ENCODE data around the gene TXNDC11.

The TXNDC11 gene

DNA sequence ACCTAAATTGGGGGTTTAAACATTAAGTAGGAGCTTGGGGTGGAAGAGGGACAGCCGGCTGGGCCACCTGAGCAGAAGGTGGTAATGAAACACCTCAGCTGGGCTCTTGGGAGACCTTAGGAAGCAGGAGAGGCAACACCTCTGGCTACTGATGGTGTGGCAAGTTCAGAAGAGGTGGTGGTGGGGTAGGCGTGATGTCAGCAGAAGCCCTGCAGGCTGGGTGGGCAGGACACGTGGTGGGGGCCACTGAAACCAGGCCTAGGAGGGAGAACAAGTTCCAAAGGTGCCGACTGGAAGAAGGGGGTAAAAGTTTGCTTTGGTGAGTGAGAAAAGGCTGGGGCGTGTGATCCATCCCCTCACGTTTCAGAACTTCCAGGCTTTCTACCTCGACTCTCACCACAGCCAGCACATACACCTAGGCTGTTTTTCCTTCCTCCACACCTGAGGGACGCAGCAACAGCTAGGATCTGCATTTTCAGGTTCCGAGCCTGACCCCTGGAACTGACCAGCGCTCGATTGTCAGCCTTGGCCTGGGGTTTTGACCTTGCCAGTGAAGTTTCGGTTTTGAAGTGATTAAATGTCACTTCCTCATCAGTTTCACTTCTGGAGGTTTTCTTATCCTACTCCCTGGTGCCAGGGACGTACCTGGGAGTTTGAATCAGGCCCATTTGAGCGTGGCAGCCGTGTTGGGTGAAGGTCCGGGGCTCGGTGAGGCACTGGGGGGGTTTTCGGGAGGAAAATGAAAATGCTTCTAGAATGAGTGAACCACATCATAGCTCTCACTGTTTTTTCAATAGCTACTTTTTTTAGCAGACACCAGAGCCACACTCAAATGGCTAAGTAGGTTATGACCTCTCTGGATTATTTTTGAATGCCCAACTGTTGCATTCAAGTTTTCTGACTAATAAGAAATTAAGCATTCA is 64.4 kb downstream of the TXNDC11 start:
- peak in 3 of 10 donors; percentile 23 to 65 (median 34) for DNase-seq
- intact Hi-C loops (cut with DNase I): loop anchor here (5.0 kb wide), 1 partner anchor 64 kb away; the partner anchor contains the start of gene TXNDC11

DNA sequence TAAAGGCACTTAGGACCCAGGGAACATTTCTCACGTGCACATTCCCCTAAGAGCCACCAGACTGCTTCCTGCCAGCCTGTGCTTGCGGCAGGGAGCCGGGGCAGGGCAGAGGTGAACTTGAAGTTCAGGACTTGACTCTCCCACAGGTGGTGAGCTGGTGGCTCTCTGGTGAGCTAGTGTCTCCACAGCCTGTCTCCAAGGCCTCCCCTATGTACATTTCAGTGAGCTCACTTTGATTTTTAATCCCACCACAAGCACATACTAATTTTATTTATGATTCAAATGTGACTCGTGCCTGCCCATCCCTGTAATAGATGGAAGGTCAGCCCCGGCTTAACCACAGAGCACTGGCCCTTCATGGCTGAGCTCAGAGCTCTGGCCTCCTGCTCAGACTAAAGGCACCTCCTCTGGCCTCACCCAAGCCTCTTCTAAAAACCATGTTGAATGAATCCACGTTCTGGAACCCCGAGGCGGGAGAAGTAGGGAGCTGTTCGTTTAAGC is 65.2 kb downstream of the TXNDC11 start:
- intact Hi-C loops (cut with DNase I): loop anchor here (5.0 kb wide), 1 partner anchor 65 kb away; the partner anchor contains the start of gene TXNDC11
- peak in 4 of 10 donors; percentile 0 to 61 (median 46) for DNase-seq

DNA sequence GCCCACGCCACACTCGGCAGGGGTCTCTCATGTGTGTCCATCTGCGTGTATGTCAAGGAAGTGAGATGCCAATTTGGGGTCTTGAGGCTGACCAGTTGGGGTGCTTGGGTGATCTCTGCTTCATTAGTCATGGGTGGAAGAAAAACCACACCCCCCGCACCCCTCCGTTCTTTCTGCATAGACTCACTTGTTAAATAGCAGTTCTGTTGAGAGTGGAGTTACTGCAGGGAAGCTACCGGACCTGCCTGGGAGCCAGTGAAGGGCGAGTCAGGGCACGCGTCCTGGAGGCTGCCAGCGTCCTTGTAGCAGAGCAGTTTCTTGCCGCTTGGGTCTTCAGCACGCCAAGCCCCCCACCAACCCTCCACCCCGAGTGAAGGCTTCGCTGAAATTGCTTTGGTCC is 65.9 kb downstream of the TXNDC11 start:
- intact Hi-C loops (cut with DNase I): loop anchor here (5.0 kb wide), 1 partner anchor 66 kb away; the partner anchor contains the start of gene TXNDC11
- peak in 2 of 10 donors; percentile 48 to 75 for DNase-seq

DNA sequence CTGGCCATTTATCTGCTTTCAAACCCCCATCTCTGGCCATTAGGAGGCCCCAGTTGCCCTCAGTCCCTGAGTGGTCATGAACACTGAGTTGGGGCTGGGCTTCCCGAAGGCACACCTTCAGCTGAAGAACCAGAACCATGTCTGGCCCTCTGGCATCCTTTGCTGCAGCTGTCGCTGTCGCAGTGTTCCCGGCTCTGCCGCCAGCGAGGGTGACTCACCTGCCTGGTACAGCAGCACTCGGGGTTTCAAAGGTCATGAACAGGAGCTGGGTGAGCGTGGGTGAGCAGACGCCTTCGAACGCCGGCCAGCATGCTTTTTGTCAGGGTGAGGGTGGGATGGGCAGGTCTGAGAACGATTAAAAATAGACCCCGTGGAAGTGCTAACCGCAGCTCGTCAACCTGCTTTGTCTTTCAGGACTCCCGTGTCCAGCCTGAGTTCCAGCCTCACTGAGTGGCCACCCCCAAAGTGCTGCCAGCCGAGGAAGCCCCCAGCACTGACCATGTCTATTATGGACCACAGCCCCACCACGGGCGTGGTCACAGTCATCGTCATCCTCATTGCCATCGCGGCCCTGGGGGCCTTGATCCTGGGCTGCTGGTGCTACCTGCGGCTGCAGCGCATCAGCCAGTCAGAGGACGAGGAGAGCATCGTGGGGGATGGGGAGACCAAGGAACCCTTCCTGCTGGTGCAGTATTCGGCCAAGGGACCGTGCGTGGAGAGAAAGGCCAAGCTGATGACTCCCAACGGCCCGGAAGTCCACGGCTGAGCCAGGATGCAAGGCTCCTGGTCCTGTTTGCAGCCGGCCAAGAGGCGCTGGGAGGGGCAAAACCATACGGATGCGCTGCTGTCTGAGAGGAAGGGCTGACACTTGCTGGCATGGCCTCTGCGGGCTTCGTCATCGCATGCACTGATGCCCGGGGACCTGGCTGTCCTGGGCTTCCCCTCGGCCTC is 66.8 kb downstream of the TXNDC11 start:
- peak in 5 of 10 donors; percentile 38 to 93 (median 85) for DNase-seq
- intact Hi-C loops (cut with DNase I): loop anchor here (5.0 kb wide), 1 partner anchor 66 kb away; the partner anchor contains the start of gene TXNDC11

DNA sequence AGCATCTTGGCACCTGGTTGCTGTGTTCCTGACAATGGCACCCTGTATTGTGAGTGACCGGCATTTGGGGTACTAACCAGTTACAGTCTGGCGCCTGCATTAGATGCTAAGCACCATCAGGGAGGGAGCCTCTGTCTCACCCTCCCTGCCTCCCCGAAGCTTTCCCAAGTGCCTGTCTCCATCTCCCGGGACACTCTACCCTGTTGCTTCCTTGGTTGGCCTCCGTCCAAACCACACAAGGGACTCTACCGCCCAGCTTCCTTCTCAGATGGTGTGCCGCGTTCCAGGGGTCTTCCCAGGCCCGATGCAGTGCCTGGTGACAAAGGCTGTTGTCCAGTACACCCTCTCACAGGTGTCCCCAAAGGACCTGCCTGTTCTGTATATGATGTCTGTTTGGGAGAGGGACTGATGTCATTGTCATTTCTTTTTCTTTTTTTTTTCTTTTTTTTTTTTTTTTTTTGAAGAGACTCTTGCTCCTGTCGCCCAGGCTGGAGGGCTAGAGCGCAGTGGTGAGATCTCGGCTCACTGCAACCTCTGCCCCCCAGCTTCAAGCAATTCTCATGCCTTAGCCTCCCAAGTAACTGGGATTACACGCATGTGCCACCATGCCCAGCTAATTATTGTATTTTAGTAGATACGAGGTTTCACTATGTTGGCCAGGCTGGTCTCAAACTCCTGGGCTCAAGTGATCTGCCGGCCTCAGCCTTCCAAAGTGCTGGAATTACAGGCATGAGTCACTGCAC is 67.7 kb downstream of the TXNDC11 start:
- DNase-seq: peak in 2 of 10 donors; percentile 52 to 74
- intact Hi-C loops (cut with DNase I): loop anchor here (5.0 kb wide), 1 partner anchor 67 kb away; the partner anchor contains the start of gene TXNDC11

DNA sequence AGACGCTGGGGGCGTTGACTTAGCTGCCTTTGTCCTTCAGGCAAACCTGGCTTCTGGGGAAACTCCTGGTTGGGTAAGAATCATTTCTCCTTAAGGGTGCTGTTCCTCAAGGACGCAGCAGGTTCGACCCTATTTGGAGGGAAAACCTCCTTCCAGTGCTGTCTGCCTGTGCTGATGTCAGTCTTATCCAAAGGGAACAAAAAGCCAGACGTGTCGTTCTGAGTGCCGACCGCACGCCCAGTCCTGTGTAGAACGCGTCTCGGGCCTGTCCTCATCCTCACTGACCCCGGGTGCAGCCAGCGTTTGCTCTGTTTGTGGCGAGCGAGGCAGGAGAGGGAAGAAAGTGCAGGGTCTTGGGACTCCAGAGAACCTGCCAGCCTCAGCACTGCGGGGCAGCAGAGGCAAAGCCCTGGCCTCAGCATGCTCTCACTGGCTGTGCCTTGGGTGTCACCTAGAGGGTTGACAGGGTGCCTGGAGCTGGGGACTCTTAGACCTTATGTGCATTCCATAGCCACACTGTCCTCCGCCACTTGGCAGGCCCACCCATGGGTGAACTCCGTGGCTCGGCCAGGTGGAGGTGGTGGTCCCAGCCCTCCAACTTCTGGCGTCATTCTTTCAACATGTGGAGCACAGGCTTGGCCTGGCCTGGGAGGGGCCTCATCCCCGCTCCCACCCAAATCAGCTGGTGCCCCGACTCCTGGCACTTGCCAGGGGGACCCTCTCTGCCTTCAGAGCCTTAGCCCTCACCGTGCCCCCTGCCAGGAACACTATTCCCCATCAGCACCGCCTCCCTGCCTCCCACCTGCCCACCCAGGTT is 68.4 kb downstream of the TXNDC11 start:
- peak in 2 of 10 donors; percentile 59 to 78 for DNase-seq
- intact Hi-C loops (cut with DNase I): no loop called here

DNA sequence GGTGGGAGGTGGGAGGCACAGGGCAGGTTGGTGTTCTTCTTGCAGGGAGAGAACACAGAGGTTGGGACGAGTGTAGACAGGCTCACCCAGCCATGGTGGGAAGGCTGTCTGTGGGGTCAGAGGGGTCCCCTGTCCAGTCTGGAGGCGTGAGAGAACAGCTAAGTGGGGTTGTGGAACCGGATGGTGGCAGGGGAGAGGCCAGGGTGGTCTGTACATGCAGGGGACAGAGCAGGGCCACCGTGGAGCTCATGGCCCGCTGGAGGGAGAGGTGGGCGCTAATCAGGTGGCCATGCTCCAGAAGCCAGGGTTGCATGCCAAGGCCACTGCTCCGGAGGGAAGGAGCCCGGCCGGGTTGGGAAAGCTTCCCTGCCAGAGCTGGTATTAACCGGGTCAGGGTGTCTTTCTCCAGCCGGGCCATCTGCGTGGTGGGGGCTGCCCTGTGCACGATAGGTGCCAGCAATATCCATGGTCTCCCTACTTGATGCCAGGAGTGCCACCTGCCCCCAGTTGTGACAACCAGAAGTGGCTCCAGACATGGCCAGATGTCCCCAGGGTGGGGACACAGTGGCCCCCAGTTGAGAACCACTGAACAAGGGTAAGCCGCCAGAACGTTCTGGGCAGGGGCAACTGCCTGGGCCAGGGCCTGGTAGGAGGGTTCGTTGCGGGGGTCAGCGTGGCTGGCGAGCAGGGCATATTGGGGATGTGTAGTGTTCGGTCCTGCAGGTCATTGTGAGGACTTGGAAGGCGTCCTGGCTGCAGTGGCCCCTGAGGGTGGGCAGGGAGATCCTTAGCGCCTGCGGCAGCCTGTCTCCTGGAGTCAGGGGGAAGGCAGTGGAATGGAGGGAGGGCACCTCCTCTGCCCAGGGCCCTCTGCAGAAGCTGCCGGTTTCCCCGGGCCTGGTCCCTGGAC is 69.3 kb downstream of the TXNDC11 start:
- DNase-seq: peak in 2 of 10 donors; percentile 84 to 86
- intact Hi-C loops (cut with DNase I): no loop called here

DNA sequence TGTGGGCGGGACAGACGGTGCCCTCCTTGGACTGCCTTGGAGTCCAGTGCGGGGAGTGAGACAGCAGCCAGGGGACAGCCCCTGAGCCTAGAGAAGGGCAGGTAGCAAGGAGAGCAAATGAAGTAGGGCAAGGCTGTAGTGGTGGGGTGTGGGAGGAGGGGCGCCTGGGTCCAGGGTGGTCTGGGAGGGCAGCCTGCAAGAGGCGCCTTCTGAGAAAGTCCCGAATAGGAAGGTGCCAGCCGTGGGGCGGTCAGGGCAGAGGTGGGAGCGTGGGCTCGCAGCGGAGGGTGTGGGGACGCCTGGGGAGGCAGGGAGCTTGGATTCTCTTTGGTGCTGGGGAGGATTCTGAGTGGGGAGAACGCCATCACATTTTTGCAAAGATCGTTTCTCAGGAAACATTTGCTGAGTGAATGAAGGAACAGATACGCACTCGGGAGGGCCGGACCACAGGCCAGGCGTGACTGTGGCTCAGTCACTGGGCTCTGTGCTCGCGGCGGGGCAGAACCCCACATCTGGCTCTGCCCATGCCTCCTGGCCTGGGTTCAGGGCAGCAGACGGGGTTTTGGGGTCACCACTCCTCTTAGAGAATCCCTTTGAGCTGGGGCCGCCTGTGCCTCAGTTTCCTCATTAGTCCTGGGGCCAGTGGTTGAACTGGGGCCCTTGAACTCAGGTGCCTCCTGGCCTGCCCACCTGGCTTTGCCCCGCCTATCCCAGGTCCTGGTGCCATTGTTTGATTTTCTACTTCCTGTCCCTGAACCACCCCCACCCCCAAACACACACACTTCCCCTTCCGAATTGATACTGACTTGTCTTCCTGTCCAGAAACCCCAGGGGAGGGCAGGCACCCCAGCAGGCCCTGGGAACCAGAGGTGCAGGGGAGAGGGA is 70.2 kb downstream of the TXNDC11 start:
- intact Hi-C loops (cut with DNase I): no loop called here
- peak in 2 of 10 donors; percentile 53 to 74 for DNase-seq

DNA sequence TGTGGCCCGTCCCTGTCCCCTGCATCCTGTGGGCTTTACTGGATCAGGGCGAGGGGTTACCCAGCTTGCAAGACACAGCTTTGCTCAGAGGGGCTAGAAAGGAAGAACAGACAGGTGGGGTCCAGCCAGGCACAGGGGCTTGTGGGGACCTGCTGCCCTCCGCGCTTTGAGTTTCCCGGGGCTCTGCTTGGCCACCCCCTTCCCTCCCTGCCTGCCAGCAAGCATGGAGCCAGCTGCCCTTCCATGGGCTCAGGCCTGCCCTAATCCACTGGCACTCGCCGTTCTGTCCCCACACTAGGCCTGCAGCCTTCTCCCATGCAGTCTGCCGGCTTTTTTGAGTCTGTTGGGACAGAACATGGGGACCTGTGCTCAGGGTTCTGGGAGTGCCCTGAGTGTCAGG is 71.0 kb downstream of the TXNDC11 start:
- peak in 2 of 10 donors; percentile 80 to 82 for DNase-seq
- intact Hi-C loops (cut with DNase I): no loop called here

DNA sequence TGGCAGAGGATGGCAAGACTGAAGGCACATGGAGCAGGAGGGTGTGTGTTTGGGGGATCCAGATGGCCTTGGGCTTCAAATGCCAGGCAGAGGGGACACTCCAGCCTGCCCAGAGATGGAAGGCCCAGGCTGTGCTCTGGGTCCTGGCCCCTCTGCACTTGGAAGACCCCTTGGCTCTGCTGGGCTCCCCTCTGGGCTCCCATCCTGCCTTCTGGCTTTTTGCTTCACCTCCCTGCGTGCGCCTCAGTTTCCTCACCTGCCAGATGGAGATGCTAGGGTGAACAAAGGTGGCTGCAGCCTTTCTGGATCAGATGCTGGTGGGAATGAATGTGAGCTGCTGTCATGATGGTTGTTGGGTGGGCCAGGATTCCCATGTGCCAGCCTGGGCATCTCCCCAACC is 71.4 kb downstream of the TXNDC11 start:
- intact Hi-C loops (cut with DNase I): no loop called here

DNA sequence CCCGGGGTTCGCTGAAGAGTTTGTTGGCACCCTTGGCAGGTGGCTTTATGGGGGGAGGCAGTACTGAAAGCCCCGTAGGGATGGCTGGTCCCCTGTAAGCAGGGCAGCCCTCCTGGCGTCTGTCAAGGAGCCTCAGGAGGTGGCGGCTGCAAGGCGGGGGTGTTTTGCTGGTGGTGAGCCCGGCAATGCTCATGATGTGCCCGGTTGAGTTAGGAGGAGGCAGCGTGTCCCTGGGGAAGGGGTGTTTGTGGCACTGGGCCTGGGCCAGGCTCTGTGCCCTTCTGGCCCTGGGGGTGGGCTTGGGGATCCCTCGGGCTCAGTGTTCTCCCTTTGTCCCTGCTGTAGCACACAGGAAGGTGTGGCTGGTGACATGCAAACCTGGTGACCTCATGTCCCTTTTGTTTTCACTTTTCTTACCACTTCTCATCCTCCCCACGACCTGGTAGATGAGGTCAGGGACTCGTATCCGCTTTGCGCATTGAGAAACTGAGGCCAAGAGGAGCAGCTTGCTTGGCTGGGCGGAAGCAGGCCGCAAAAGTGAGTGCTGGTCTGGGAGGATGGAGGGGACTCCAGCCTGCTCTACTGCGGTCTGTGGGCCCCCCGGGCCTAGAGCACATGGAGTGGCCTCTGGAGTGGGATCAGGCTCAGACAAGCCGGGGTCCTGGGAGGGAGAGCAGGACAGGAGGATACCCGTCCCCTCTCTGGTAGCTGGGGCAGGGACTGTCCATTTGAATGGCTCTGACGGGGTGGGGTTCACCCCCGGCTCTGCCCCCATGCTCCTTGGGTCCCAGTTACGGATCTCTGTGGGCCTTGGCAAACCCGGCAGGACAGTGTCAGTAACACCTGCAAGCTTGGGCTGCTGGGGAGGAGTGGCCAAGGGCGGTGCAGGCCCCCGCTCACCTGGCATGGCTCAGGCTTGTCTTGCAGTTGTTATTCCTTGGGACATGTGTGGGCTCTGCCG is 72.2 kb downstream of the TXNDC11 start:
- peak in 7 of 10 donors; percentile 51 to 94 (median 67) for DNase-seq
- intact Hi-C loops (cut with DNase I): no loop called here

More for the DNA sequence above, 71.4 kb downstream of the TXNDC11 start:
- DNase-seq: peak in 2 of 10 donors; percentile 26 to 60

DNA sequence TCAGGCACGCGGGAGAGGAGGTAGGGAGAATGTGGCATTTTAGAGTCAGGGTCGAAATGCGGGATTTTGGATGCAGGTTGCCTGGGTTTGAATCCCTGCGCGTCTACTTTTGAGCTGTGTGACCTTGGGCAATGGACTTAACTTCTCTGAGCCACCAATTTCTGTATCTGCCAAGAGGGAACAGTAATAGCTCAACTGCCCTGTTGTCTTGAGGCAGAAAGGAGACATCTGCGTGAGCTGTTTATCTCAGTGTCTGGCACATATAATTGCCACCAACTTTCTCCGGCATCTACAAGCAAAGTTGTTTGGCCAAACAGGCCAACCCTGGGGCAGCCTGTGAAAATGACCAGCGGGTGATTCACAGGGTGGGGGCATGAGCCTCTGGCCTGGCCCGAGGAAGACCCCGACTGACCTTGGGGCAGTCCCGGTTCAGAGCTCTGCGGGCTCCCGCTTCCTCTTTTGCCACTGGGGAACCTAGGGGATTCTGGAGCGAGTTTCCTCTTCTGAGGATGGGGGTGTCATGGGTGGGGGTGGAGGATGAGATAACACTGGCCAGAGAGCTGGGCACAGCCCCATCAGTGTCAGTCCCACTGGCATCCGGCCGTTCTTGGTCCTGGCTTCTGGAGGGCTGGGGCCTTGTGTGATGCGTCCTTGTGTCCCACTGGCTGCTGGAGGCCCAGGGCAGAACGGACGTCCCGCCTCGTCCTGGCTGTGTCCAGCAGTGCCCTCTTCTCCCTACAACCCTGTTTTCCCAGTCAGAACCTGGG is 73.1 kb downstream of the TXNDC11 start:
- peak in 5 of 10 donors; percentile 33 to 88 (median 48) for DNase-seq
- intact Hi-C loops (cut with DNase I): loop anchor here (10.0 kb wide), 1 partner anchor 125 kb away; the partner anchor contains the start of gene ZC3H7A

DNA sequence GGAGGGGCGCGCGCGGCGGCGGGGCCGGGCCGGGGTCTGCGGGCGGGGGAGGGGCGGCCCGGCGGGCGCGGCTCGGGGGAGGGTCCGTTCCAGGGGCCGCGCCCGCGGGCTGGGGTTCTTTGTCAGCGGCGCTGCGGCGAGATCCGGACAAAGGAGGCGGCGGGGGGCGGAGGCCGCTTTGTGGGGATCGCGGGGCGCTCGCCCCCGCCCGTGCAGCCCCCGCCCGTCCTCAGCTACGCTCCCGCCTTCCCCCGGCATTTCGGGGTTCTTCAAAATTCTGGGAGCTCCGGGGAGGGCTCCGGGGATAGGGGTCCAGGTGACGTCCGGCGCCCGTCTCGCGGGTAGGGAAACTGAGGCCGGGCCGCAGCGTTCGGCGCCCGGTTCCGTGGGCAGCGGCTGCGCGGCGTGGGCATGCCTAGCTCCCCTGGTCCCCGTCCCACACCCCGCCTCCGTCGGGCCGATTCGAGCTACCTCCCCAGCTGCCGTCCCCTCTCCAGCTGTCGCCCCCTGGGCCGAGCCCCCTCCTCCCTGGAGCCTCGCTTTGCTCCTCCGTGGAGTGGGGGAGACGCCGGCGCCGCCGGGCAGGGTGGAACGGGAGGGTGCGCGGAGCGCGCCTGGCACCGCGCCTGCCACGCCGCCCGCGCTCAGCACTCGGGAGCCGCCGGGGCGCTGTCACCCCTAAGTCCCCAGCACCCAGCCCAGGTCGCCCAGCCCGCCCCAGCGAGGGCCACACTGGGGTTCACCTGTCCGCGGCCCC is 73.9 kb downstream of the TXNDC11 start:
- peak in 5 of 10 donors; percentile 37 to 92 (median 82) for DNase-seq
- intact Hi-C loops (cut with DNase I): loop anchor here (10.0 kb wide), 1 partner anchor 126 kb away; the partner anchor contains the start of gene ZC3H7A

Measured in posterior cingulate gyrus (tissue), 11 donors.